Thyroid gland (tissue), 4 donors: ENCODE measurements around the gene MPZL1. TPM values are rescaled to one million over a fixed set of nuclear protein-coding genes. Genes with fewer than 3 reads are reported as not detected.

ENCODE experiments used
- DNase-seq, 2 donors: peaks; one replicate each; pipeline ENCODE4 v3.0.0-alpha.2; 2019
- H3K27ac ChIP-seq, 3 donors: fragments of 200-600 bp; sonication (generic); 1 replicate in 2 of 3; 2 replicates in 1 of 3; pipeline ENCODE4 v1.5.1; 2016 to 2019; ENCODE audit warnings: mild to moderate bottlenecking in 1 of 3, moderate library complexity in 1 of 3
- H3K27me3 ChIP-seq: fragments of 200-600 bp; sonication (generic); one replicate; pipeline ENCODE4 v1.5.1; 2019
- H3K36me3 ChIP-seq, 2 donors: fragments of 200-600 bp; sonication (generic); one replicate each; pipeline ENCODE4 v1.5.1; 2016 to 2019
- H3K4me1 ChIP-seq, 2 donors: fragments of 200-600 bp; sonication (generic); one replicate each; pipeline ENCODE4 v1.5.1; 2017 to 2019
- H3K4me3 ChIP-seq, 3 donors: fragments of 200-600 bp; sonication (generic); replicated peaks in 1 of 3; 1 replicate in 2 of 3; 2 replicates in 1 of 3; pipeline ENCODE4 v1.5.1; 2016; ENCODE audit warnings: mild to moderate bottlenecking in 1 of 3
- H3K9me3 ChIP-seq: fragments of 200-600 bp; sonication (generic); one replicate; pipeline ENCODE4 v1.5.1; 2017
- CTCF ChIP-seq, 6 experiments: fragments of 200-600 bp in 3 of 6; fragments of 450-650 bp in 3 of 6; sonication (generic) in 3 of 6; IDR thresholded peaks; one replicate each; pipeline ENCODE4 v1.5.1; 2016 to 2019; ENCODE audit warnings: antibody characterized with exemption in 6 of 6, mild to moderate bottlenecking in 2 of 6, inconsistent platforms in 1 of 6, moderate library complexity in 1 of 6
- POLR2A ChIP-seq, 2 donors: fragments of 450-650 bp; IDR thresholded peaks; one replicate each; pipeline ENCODE4 v1.6.1; 2017; ENCODE audit warnings: antibody characterized with exemption in 2 of 2, mild to moderate bottlenecking in 2 of 2, moderate library complexity in 1 of 2
- WGBS, 2 donors: methylation state at CpG; one replicate each; pipeline ENCODE4 v1.1.5; 2017; 5-methylcytosine and 5-hydroxymethylcytosine counted together
- intact Hi-C: fragments of 100-400 bp; cut with DNase I; formaldehyde crosslinking; loops from one replicate; pipeline ENCODE4 v1.15.1; 2023
- total RNA-seq, 4 donors: library from RNA; depleted of rRNA; stranded (reverse); fragments of >200 nt; gene quantifications; one replicate each; pipeline ENCODE4 v1.2.3, GENCODE V29; 2016

MPZL1 gene
- total RNA-seq, 4 donors from 2014 or later = 52.6 to 90.2 (median 61.8) TPM

DNA sequence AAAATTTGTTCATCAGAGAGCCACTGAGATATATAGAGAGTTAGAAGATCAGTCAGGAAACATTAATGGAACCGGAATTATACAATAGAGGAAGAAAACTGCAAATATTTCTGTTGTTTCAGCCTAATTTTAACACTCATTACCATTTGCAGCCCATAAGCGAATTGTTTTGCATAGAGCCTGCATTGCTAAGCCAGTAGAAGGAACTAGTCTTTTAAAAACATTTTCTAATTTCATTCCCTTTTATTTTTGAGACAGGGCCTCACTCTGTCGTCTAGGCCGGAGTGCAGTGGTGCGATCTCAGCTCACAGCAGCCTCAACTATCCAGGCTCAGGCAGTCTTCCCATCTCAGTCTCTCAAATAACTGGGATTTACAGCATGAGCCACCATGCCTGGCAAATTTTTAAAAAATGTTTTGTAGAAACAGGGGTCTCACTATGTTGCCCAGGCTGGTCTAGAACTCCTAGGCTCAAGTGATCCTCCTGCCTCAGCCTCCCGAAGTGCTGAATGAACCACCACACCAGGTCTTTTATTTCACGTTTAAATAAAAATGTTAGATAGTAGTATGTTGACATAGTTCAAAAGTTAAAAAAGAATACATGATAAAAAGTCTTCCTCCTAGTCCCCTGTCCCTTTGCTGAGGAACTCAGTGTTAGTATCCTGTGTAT lies 25.3 kb downstream of the MPZL1 start:
- Histone ChIP-seq H3K4me1 (peaks cover 15% of the 10 kb centered on the region in 2 donors), H3K36me3 (no peaks in the 10 kb centered on the region), H3K27me3 (no peaks in the 10 kb centered on the region), H3K9me3 (no peaks in the 10 kb centered on the region), H3K27ac (no peak overlapping the region), H3K4me3 (no peak overlapping the region)
- intact Hi-C loops = no loop called here
- DNase-seq = no peak
- TF ChIP-seq CTCF (IDR thresholded peaks at IDR 0.05) (no peak), POLR2A (IDR thresholded peaks at IDR 0.05) (no peak)
- 84 to 88% methylated on average over 7 of the region's 7 CpGs for WGBS, 2 donors

GRCh38 chr1:167747988-167748387 lies 26.2 kb downstream of the MPZL1 start:
- Histone ChIP-seq H3K27me3 (no peaks in the 10 kb centered on the region), H3K4me1 (peaks cover 15 to 24% of the 10 kb centered on the region in 2 donors)
- 98% methylated on average over 1 of the region's 1 CpG for WGBS, 2 donors

DNA sequence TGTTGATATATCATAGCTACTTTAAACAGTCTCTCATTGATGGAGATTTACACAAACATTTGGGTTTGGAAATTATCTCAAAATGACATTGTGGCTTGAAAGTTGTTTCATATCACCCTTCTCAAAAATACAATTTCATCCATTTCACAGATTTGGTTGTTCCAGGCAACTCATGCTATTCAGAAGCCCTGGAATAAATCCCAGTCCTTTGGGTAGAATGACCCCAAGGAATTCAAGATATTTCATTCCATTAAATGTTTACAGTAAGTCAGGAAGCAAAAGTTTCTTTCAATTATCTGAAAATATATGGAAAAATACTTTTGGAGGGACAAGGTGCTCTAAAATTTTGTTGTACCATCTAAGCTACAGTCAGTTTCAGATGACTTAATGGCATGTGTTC lies 27.1 kb downstream of the MPZL1 start:
- no peaks in the 10 kb centered on the region for H3K27me3 ChIP-seq
- TF ChIP-seq CTCF (IDR thresholded peaks at IDR 0.05) = no peak
- no peak for TF ChIP-seq POLR2A (IDR thresholded peaks at IDR 0.05)
- peaks cover 15 to 27% of the 10 kb centered on the region in 2 donors for H3K4me1 ChIP-seq
- no peaks in the 10 kb centered on the region for H3K36me3 ChIP-seq
- no peak for DNase-seq
- intact Hi-C loops = no loop called here
- no peaks in the 10 kb centered on the region for H3K9me3 ChIP-seq
- H3K4me3 ChIP-seq = no peak overlapping the region
- no peak overlapping the region for H3K27ac ChIP-seq

More at GRCh38 chr1:167747988-167748387, 26.2 kb downstream of the MPZL1 start:
- TF ChIP-seq POLR2A (IDR thresholded peaks at IDR 0.05) = no peak
- TF ChIP-seq CTCF (IDR thresholded peaks at IDR 0.05) = no peak
- no peaks in the 10 kb centered on the region for H3K36me3 ChIP-seq
- intact Hi-C loops = no loop called here
- no peaks in the 10 kb centered on the region for H3K9me3 ChIP-seq
- no peak overlapping the region for H3K4me3 ChIP-seq
- DNase-seq = no peak
- no peak overlapping the region for H3K27ac ChIP-seq

DNA sequence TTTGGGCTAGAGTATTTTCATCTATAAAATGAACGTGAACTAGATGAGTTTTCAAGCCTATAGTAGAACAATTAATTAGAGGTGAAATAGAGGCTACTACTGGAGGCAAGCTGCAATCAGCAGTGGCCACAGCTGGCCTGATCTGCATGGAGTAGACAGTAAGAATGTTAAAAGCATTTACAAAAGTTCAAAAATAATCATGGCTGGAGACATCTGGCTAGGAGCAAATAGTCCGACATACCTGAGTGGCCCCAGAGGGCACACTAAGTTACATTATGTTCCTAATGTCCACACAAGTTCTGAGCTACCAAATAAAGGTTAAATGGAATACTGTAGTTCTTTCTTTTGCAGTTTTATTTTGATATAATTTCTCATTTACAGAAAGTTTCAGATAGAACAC lies 28.0 kb downstream of the MPZL1 start:
- no peak for TF ChIP-seq POLR2A (IDR thresholded peaks at IDR 0.05)
- no peak for TF ChIP-seq CTCF (IDR thresholded peaks at IDR 0.05)
- 70 to 88% methylated on average over 2 of the region's 2 CpGs for WGBS, 2 donors
- no peak overlapping the region for H3K27ac ChIP-seq
- H3K4me3 ChIP-seq = no peak overlapping the region
- no peaks in the 10 kb centered on the region for H3K36me3 ChIP-seq
- peaks cover 15 to 27% of the 10 kb centered on the region in 2 donors for H3K4me1 ChIP-seq
- DNase-seq = peak in 1 of 2 donors; percentile 8
- no peaks in the 10 kb centered on the region for H3K9me3 ChIP-seq
- H3K27me3 ChIP-seq = no peaks in the 10 kb centered on the region
- intact Hi-C loops = no loop called here

DNA sequence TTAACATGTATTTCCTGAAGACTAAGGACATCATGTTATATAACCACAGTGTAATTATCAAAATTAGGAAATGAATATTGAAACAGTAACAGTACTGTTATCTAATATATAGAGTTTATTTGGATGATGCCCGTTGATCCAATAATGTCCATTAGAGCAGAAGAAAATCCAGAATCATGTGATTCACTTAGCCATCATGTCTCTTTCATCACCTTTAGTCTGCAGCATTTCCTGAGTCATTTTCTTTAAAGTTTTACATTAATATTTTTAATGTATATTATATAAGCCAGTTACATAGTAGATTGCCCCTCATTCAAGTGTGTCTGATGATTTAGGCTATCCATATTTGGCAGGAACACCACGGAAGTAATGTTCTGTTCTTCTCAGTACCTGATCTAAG lies 28.9 kb downstream of the MPZL1 start:
- Histone ChIP-seq H3K27ac (no peak overlapping the region), H3K36me3 (no peaks in the 10 kb centered on the region), H3K27me3 (no peaks in the 10 kb centered on the region), H3K9me3 (no peaks in the 10 kb centered on the region), H3K4me3 (no peak overlapping the region), H3K4me1 (peaks cover 15 to 27% of the 10 kb centered on the region in 2 donors)
- WGBS, 2 donors = 97 to 98% methylated on average over 2 of the region's 2 CpGs
- TF ChIP-seq POLR2A (IDR thresholded peaks at IDR 0.05) (no peak), CTCF (IDR thresholded peaks at IDR 0.05) (no peak)
- intact Hi-C loops = no loop called here
- no peak for DNase-seq
